Hepatocyte (in vitro differentiated cells): ENCODE results near the gene NDUFS6. TPM values are rescaled to one million over a fixed set of nuclear protein-coding genes. Genes with fewer than 3 reads are reported as not detected.

Experiments
- DNase-seq: peaks from one replicate; pipeline ENCODE4 v3.0.0-alpha.2; 2016; ENCODE audit warnings: low spot score
- H2AFZ ChIP-seq: fragments of 200-600 bp; sonication (generic); 2 replicates; pipeline ENCODE4 v1.6.0; 2016; ENCODE audit warnings: antibody characterized with exemption, mild to moderate bottlenecking
- H3K27ac ChIP-seq: fragments of 200-600 bp; sonication (generic); 2 replicates; pipeline ENCODE4 v1.5.1; 2016; ENCODE audit warnings: mild to moderate bottlenecking
- H3K27me3 ChIP-seq: fragments of 200-600 bp; sonication (generic); 2 replicates; pipeline ENCODE4 v1.6.1; 2016
- H3K36me3 ChIP-seq: fragments of 200-600 bp; sonication (generic); replicated peaks from 2 replicates; pipeline ENCODE4 v1.5.1; 2016; ENCODE audit warnings: low read depth; ENCODE audit not compliant: insufficient read depth
- H3K4me1 ChIP-seq: fragments of 200-600 bp; sonication (generic); 2 replicates; pipeline ENCODE4 v1.5.1; 2016; ENCODE audit warnings: mild to moderate bottlenecking, moderate library complexity; ENCODE audit not compliant: insufficient read depth
- H3K4me2 ChIP-seq: fragments of 200-600 bp; sonication (generic); 2 replicates; pipeline ENCODE4 v1.6.0; 2016
- H3K4me3 ChIP-seq: fragments of 200-600 bp; sonication (generic); 2 replicates; pipeline ENCODE4 v1.5.1; 2016; ENCODE audit warnings: mild to moderate bottlenecking
- H3K79me2 ChIP-seq: fragments of 200-600 bp; sonication (generic); 2 replicates; pipeline ENCODE4 v1.6.0; 2017; ENCODE audit warnings: mild to moderate bottlenecking
- H3K9me2 ChIP-seq: fragments of 200-600 bp; sonication (generic); replicated peaks from 2 replicates; pipeline ENCODE4 v1.6.0; 2017; ENCODE audit warnings: mild to moderate bottlenecking; ENCODE audit not compliant: insufficient read depth
- H3K9me3 ChIP-seq: fragments of 200-600 bp; sonication (generic); 2 replicates; pipeline ENCODE4 v1.5.1; 2016; ENCODE audit warnings: low read depth, mild to moderate bottlenecking
- H4K20me1 ChIP-seq: fragments of 200-600 bp; sonication (generic); 2 replicates; pipeline ENCODE4 v1.6.0; 2016; ENCODE audit warnings: mild to moderate bottlenecking; ENCODE audit not compliant: insufficient read depth, poor library complexity, severe bottlenecking
- CTCF ChIP-seq: fragments of 200-600 bp; sonication (generic); IDR thresholded peaks from 2 replicates; pipeline ENCODE4 v1.5.1; 2016; ENCODE audit warnings: antibody characterized with exemption, mild to moderate bottlenecking; ENCODE audit not compliant: poor library complexity
- EZH2 ChIP-seq: fragments of 200-600 bp; sonication (generic); IDR thresholded peaks from 2 replicates; pipeline ENCODE4 v1.6.1; 2016; ENCODE audit warnings: antibody characterized with exemption, mild to moderate bottlenecking, borderline replicate concordance
- EZH2phosphoT487 ChIP-seq: fragments of 200-600 bp; sonication (generic); IDR thresholded peaks from one replicate; pipeline ENCODE4 v1.6.1; 2018; ENCODE audit warnings: antibody characterized with exemption, mild to moderate bottlenecking, low read depth, moderate library complexity; ENCODE audit not compliant: unreplicated experiment, severe bottlenecking
- WGBS: methylation state at CpG from one replicate; pipeline ENCODE4 v1.1.6; 2016; ENCODE audit warnings: low lambda C conversion rate; ENCODE audit errors: missing lambda C conversion rate; 5-methylcytosine and 5-hydroxymethylcytosine counted together
- polyA plus RNA-seq: library from polyadenylated mRNA; unstranded; fragments of >200 nt; fragmentation: Nextera tagmentation; extraction: Ambion mirVana; gene quantifications from 2 replicates; pipeline ENCODE4 v1.2.1, GENCODE V29; 2016
- total RNA-seq: library from RNA; depleted of rRNA; stranded (reverse); fragments of >200 nt; gene quantifications from 2 replicates; pipeline ENCODE4 v1.2.3, GENCODE V29; 2014

Gene NDUFS6
- total and polyA plus RNA-seq, 2 experiments from 2014 or later = 29.3 to 108 TPM

- H4K20me1 ChIP-seq = no peaks in the 10 kb centered on the region
- H3K27me3 ChIP-seq = no peaks in the 10 kb centered on the region
- no peaks in the 10 kb centered on the region for H3K79me2 ChIP-seq
- no peaks in the 10 kb centered on the region for H3K9me2 ChIP-seq
- H3K9me3 ChIP-seq = no peaks in the 10 kb centered on the region
- no peak overlapping the region for H3K4me2 ChIP-seq
- H2AFZ ChIP-seq = no peak overlapping the region
- H3K36me3 ChIP-seq = no peaks in the 10 kb centered on the region
- H3K27ac ChIP-seq = no peak overlapping the region
- H3K4me1 ChIP-seq = no peaks in the 10 kb centered on the region
- H3K4me3 ChIP-seq = no peak overlapping the region
- WGBS = 94% methylated on average over 13 of the region's 13 CpGs
- TF ChIP-seq EZH2 (no peak), CTCF (no peak), EZH2phosphoT487 (no peak)
- DNase-seq = no peak
Measured at GRCh38 chr5:1762883-1763547, 38.2 kb upstream of the NDUFS6 start.

- H3K36me3 ChIP-seq = no peaks in the 10 kb centered on the region
- H3K79me2 ChIP-seq = no peaks in the 10 kb centered on the region
- TF ChIP-seq CTCF (peak; percentile 58), EZH2 (no peak)
- peak; percentile 48 for DNase-seq
- H3K9me3 ChIP-seq = no peaks in the 10 kb centered on the region
- H3K27me3 ChIP-seq = no peaks in the 10 kb centered on the region
- no peak overlapping the region for H2AFZ ChIP-seq
- no peak overlapping the region for H3K27ac ChIP-seq
- WGBS = 48% methylated on average over 15 of the region's 15 CpGs
- no peak overlapping the region for H3K4me3 ChIP-seq
- H4K20me1 ChIP-seq = no peaks in the 10 kb centered on the region
- H3K9me2 ChIP-seq = no peaks in the 10 kb centered on the region
- H3K4me2 ChIP-seq = no peak overlapping the region
- H3K4me1 ChIP-seq = no peaks in the 10 kb centered on the region
Measured at GRCh38 chr5:1763548-1763911, 37.7 kb upstream of the NDUFS6 start.

GRCh38 chr5:1763960-1764605 lies 37.1 kb upstream of the NDUFS6 start:
- H3K36me3 ChIP-seq = no peaks in the 10 kb centered on the region
- no peaks in the 10 kb centered on the region for H3K4me1 ChIP-seq
- H3K27ac ChIP-seq = no peak overlapping the region
- H2AFZ ChIP-seq = no peak overlapping the region
- no peaks in the 10 kb centered on the region for H3K79me2 ChIP-seq
- no peaks in the 10 kb centered on the region for H3K9me2 ChIP-seq
- no peaks in the 10 kb centered on the region for H4K20me1 ChIP-seq
- H3K27me3 ChIP-seq = no peaks in the 10 kb centered on the region
- TF ChIP-seq EZH2phosphoT487 (no peak), CTCF (no peak), EZH2 (no peak)
- no peak for DNase-seq
- no peak overlapping the region for H3K4me2 ChIP-seq
- no peaks in the 10 kb centered on the region for H3K9me3 ChIP-seq
- 85% methylated on average over 32 of the region's 32 CpGs for WGBS
- no peak overlapping the region for H3K4me3 ChIP-seq

- no peak overlapping the region for H2AFZ ChIP-seq
- H3K4me2 ChIP-seq = no peak overlapping the region
- no peak for DNase-seq
- H3K4me1 ChIP-seq = no peaks in the 10 kb centered on the region
- TF ChIP-seq EZH2 = no peak
- no peak for TF ChIP-seq CTCF
- TF ChIP-seq EZH2phosphoT487 = no peak
- H3K27me3 ChIP-seq = no peaks in the 10 kb centered on the region
- H3K36me3 ChIP-seq = no peaks in the 10 kb centered on the region
- no peaks in the 10 kb centered on the region for H3K9me2 ChIP-seq
- H3K4me3 ChIP-seq = no peak overlapping the region
- 92% methylated on average over 11 of the region's 11 CpGs for WGBS
- no peaks in the 10 kb centered on the region for H3K9me3 ChIP-seq
- H3K27ac ChIP-seq = no peak overlapping the region
- no peaks in the 10 kb centered on the region for H4K20me1 ChIP-seq
- H3K79me2 ChIP-seq = no peaks in the 10 kb centered on the region
Measured at GRCh38 chr5:1764606-1764960, 36.6 kb upstream of the NDUFS6 start.
